LNCaP clone FGC (cell line): ENCODE results near the gene LACRT.
A peak's percentile ranks its signal among the peaks of the same experiment; 100 is the strongest.
"Not testable (repeated sequence)": the region's sequence is repeated elsewhere in the genome, so short reads cannot be mapped to it uniquely, and the experiment has no call there.

Experiments
- DNase-seq: peaks from one replicate; pipeline ENCODE4 v3.0.0-alpha.2; 2011; ENCODE audit warnings: low read depth
- H3K4me3 ChIP-seq: 2 replicates; pipeline ENCODE4 v1.5.1; 2011; ENCODE audit warnings: mild to moderate bottlenecking, low read depth, low read length, control low read depth
- CTCF ChIP-seq: IDR thresholded peaks from 2 replicates; pipeline ENCODE4 v1.5.1; 2012; ENCODE audit warnings: mild to moderate bottlenecking; ENCODE audit not compliant: control insufficient read depth, insufficient read depth; ENCODE audit errors: extremely low read depth

Gene LACRT

GRCh38 chr12:54634795-54635194, at the start of gene LACRT:
LACRT (minus strand) TSS chr12:54634895; CDS start chr12:54634841, 54 bp downstream.
- no peak for DNase-seq
- TF ChIP-seq CTCF: no peak
- no peak within 1 kb of the TSS for H3K4me3 ChIP-seq

GRCh38 chr12:54683398-54683797, 48.7 kb upstream of the LACRT start:
- H3K4me3 ChIP-seq: no peak overlapping the region
- no peak for DNase-seq
- TF ChIP-seq CTCF: no peak

- no peak for DNase-seq
- TF ChIP-seq CTCF: no peak
- no peak overlapping the region for H3K4me3 ChIP-seq
Observed at GRCh38 chr12:54682674-54683073, 48.0 kb upstream of the LACRT start.

GRCh38 chr12:54680374-54680773, 45.7 kb upstream of the LACRT start:
- TF ChIP-seq CTCF: peak; percentile 56
- no peak overlapping the region for H3K4me3 ChIP-seq
- DNase-seq: no peak

- no peak for DNase-seq
- TF ChIP-seq CTCF: no peak
- H3K4me3 ChIP-seq: no peak overlapping the region
Observed at GRCh38 chr12:54678131-54678530, 43.4 kb upstream of the LACRT start.

GRCh38 chr12:54667945-54668344, 33.2 kb upstream of the LACRT start:
- no peak overlapping the region for H3K4me3 ChIP-seq
- no peak for TF ChIP-seq CTCF
- no peak for DNase-seq

- DNase-seq: no peak
- TF ChIP-seq CTCF: no peak
- H3K4me3 ChIP-seq: no peak overlapping the region
Observed at GRCh38 chr12:54666008-54666407, 31.3 kb upstream of the LACRT start.

- not testable (repeated sequence) for DNase-seq, H3K4me3 ChIP-seq
Observed at GRCh38 chr12:54665022-54665635, 30.4 kb upstream of the LACRT start.
